Fibroblast of mammary gland (primary cell): Measurements from ENCODE around the gene PPP2R2C.

Experiments used
- DNase-seq: peaks from one replicate; pipeline ENCODE4 v3.0.0-alpha.2; 2010; ENCODE audit warnings: low read depth
- H3K4me3 ChIP-seq: 2 replicates; pipeline ENCODE4 v1.5.1; 2011; ENCODE audit warnings: low read depth, mild to moderate bottlenecking, low read length, moderate library complexity; ENCODE audit not compliant: control insufficient read depth
- CTCF ChIP-seq: conservative IDR thresholded peaks from 2 replicates; pipeline ENCODE4 v1.5.1; 2011; ENCODE audit warnings: low read depth, low read length, inconsistent platforms; ENCODE audit not compliant: control insufficient read depth, insufficient read depth

PPP2R2C gene

GRCh38 chr4:6369035-6369434 is 103.4 kb downstream of the PPP2R2C start:
- H3K4me3 ChIP-seq, result no peak overlapping the region
- DNase-seq, result no peak
- no peak for TF ChIP-seq CTCF

- TF ChIP-seq CTCF, result no peak
- no peak for DNase-seq
- no peak overlapping the region for H3K4me3 ChIP-seq
These were observed 103.8 kb downstream of the PPP2R2C start for GRCh38 chr4:6368601-6369000.

GRCh38 chr4:6368096-6368495 is 104.3 kb downstream of the PPP2R2C start:
- no peak overlapping the region for H3K4me3 ChIP-seq
- TF ChIP-seq CTCF, result no peak
- DNase-seq, result no peak

- H3K4me3 ChIP-seq, result no peak overlapping the region
- DNase-seq, result no peak
- TF ChIP-seq CTCF, result no peak
These were observed 105.0 kb downstream of the PPP2R2C start for GRCh38 chr4:6367371-6367851.

GRCh38 chr4:6366581-6366980 is 105.8 kb downstream of the PPP2R2C start:
- no peak overlapping the region for H3K4me3 ChIP-seq
- DNase-seq, result no peak
- no peak for TF ChIP-seq CTCF

- TF ChIP-seq CTCF, result no peak
- no peak overlapping the region for H3K4me3 ChIP-seq
- DNase-seq, result no peak
These were observed 106.8 kb downstream of the PPP2R2C start for GRCh38 chr4:6365545-6366086.

- TF ChIP-seq CTCF, result no peak
- no peak overlapping the region for H3K4me3 ChIP-seq
- DNase-seq, result no peak
These were observed 107.8 kb downstream of the PPP2R2C start for GRCh38 chr4:6364581-6364980.
